ENCODE measurements around the gene TMPRSS11E. TPM values are rescaled to one million over a fixed set of nuclear protein-coding genes. Genes with fewer than 3 reads are reported as not detected.

The TMPRSS11E gene
- total and polyA plus RNA-seq, 4 donors, result not detected

DNA sequence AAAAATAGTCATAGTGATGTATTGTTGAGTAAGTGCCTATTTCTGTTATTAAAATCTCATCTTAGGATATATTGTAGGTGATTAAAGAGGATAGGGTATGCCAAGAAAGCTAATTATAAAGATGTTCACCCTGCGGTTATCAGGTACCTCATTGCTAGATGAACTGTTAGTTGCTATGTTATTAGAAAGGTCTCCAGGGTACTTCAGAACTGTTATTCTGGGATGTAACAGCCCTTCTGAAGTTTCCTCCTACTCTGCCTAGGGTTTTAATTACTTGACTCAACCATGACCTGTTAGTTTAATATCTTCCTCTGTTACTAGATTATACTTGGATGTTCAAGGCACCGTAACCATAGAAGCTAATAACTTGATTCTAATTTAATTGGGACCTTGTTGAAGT lies 15.4 kb downstream of the TMPRSS11E start:
- Histone ChIP-seq H3K4me1 (ENCODE audit: control insufficient read depth in 4 of 4, insufficient read depth in 4 of 4, low read length in 3 of 4) (no peaks in the 10 kb centered on the region), H3K4me3 (ENCODE audit: low read depth in 1 of 3, low read length in 3 of 3) (no peak overlapping the region), H3K9ac (ENCODE audit: low read depth in 1 of 2, low read length in 2 of 2) (no peak overlapping the region), H3K27ac (ENCODE audit: low read depth in 1 of 2, low read length in 2 of 2) (no peak overlapping the region), H3K9me3 (ENCODE audit: control insufficient read depth in 4 of 4, low read length in 3 of 4) (no peaks in the 10 kb centered on the region), H3K36me3 (ENCODE audit: control insufficient read depth in 4 of 4, insufficient read depth in 3 of 4, low read depth in 1 of 4, low read length in 3 of 4) (no peaks in the 10 kb centered on the region), H3K27me3 (ENCODE audit: control insufficient read depth in 4 of 4, insufficient read depth in 4 of 4, low read length in 3 of 4) (no peaks in the 10 kb centered on the region)
- TF ChIP-seq SP1 (IDR thresholded peaks at IDR 0.05), result no peak
- TF ChIP-seq, protein P1, sequence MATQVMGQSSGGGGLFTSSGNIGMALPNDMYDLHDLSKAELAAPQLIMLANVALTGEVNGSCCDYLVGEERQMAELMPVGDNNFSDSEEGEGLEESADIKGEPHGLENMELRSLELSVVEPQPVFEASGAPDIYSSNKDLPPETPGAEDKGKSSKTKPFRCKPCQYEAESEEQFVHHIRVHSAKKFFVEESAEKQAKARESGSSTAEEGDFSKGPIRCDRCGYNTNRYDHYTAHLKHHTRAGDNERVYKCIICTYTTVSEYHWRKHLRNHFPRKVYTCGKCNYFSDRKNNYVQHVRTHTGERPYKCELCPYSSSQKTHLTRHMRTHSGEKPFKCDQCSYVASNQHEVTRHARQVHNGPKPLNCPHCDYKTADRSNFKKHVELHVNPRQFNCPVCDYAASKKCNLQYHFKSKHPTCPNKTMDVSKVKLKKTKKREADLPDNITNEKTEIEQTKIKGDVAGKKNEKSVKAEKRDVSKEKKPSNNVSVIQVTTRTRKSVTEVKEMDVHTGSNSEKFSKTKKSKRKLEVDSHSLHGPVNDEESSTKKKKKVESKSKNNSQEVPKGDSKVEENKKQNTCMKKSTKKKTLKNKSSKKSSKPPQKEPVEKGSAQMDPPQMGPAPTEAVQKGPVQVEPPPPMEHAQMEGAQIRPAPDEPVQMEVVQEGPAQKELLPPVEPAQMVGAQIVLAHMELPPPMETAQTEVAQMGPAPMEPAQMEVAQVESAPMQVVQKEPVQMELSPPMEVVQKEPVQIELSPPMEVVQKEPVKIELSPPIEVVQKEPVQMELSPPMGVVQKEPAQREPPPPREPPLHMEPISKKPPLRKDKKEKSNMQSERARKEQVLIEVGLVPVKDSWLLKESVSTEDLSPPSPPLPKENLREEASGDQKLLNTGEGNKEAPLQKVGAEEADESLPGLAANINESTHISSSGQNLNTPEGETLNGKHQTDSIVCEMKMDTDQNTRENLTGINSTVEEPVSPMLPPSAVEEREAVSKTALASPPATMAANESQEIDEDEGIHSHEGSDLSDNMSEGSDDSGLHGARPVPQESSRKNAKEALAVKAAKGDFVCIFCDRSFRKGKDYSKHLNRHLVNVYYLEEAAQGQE (IDR thresholded peaks at IDR 0.05), result no peak
- TF ChIP-seq, protein P2, sequence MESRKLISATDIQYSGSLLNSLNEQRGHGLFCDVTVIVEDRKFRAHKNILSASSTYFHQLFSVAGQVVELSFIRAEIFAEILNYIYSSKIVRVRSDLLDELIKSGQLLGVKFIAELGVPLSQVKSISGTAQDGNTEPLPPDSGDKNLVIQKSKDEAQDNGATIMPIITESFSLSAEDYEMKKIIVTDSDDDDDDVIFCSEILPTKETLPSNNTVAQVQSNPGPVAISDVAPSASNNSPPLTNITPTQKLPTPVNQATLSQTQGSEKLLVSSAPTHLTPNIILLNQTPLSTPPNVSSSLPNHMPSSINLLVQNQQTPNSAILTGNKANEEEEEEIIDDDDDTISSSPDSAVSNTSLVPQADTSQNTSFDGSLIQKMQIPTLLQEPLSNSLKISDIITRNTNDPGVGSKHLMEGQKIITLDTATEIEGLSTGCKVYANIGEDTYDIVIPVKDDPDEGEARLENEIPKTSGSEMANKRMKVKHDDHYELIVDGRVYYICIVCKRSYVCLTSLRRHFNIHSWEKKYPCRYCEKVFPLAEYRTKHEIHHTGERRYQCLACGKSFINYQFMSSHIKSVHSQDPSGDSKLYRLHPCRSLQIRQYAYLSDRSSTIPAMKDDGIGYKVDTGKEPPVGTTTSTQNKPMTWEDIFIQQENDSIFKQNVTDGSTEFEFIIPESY (IDR thresholded peaks at IDR 0.05), result no peak
- TF ChIP-seq FOXA1 (IDR thresholded peaks at IDR 0.05), result no peak
- TF ChIP-seq, protein P3, sequence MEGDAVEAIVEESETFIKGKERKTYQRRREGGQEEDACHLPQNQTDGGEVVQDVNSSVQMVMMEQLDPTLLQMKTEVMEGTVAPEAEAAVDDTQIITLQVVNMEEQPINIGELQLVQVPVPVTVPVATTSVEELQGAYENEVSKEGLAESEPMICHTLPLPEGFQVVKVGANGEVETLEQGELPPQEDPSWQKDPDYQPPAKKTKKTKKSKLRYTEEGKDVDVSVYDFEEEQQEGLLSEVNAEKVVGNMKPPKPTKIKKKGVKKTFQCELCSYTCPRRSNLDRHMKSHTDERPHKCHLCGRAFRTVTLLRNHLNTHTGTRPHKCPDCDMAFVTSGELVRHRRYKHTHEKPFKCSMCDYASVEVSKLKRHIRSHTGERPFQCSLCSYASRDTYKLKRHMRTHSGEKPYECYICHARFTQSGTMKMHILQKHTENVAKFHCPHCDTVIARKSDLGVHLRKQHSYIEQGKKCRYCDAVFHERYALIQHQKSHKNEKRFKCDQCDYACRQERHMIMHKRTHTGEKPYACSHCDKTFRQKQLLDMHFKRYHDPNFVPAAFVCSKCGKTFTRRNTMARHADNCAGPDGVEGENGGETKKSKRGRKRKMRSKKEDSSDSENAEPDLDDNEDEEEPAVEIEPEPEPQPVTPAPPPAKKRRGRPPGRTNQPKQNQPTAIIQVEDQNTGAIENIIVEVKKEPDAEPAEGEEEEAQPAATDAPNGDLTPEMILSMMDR (IDR thresholded peaks at IDR 0.05; ENCODE audit: low read depth, low read length, missing input control), result no peak
- no peak for TF ChIP-seq GABPA (IDR thresholded peaks at IDR 0.05 in 1 of 2, conservative IDR thresholded peaks at IDR 0.05 in 1 of 2)
- no peak for TF ChIP-seq JUND (IDR thresholded peaks at IDR 0.05)
- TF ChIP-seq, protein P4, sequence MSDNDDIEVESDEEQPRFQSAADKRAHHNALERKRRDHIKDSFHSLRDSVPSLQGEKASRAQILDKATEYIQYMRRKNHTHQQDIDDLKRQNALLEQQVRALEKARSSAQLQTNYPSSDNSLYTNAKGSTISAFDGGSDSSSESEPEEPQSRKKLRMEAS (IDR thresholded peaks at IDR 0.05), result no peak
- TF ChIP-seq TAF1 (conservative IDR thresholded peaks at IDR 0.05), result no peak
- TF ChIP-seq FOXA2 (IDR thresholded peaks at IDR 0.05), result no peak
- TF ChIP-seq NR2F2 (IDR thresholded peaks at IDR 0.05), result no peak
- no peak for TF ChIP-seq RXRA (IDR thresholded peaks at IDR 0.05)
- TF ChIP-seq HNF4G (IDR thresholded peaks at IDR 0.05), result no peak
- TF ChIP-seq, protein P5, sequence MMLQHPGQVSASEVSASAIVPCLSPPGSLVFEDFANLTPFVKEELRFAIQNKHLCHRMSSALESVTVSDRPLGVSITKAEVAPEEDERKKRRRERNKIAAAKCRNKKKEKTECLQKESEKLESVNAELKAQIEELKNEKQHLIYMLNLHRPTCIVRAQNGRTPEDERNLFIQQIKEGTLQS (IDR thresholded peaks at IDR 0.05), result no peak
- TF ChIP-seq RAD21 (IDR thresholded peaks at IDR 0.05), result no peak
- no peak for TF ChIP-seq YY1 (IDR thresholded peaks at IDR 0.05)
- TF ChIP-seq HNF4A (conservative IDR thresholded peaks at IDR 0.05), result no peak
- TF ChIP-seq EGR1 (IDR thresholded peaks at IDR 0.05; ENCODE audit: low read depth in 2 of 2), result no peak
- 94% methylated on average over 2 of the region's 2 CpGs for WGBS
- no peak for DNase-seq (ENCODE audit: low spot score)
